Tibial nerve (tissue), 4 donors: Measurements from ENCODE around the gene GALNT5. TPM values are rescaled to one million over a fixed set of nuclear protein-coding genes. Genes with fewer than 3 reads are reported as not detected.
"Not testable (repeated sequence)": the region's sequence is repeated elsewhere in the genome, so short reads cannot be mapped to it uniquely, and the experiment has no call there.

Experiments used
- DNase-seq, 2 donors: peaks; one replicate each; pipeline ENCODE4 v3.0.0-alpha.2; 2019; ENCODE audit warnings: low spot score in 2 of 2
- H3K27ac ChIP-seq, 4 donors: fragments of 200-600 bp; sonication (generic) in 3 of 4; one replicate each; pipeline ENCODE4 v1.5.1; 2017 to 2019; ENCODE audit warnings: mild to moderate bottlenecking in 1 of 4
- H3K27me3 ChIP-seq, 2 donors: fragments of 200-600 bp; sonication (generic) in 1 of 2; one replicate each; pipeline versions ENCODE4 v1.5.1 to v1.6.0; 2017 to 2019
- H3K36me3 ChIP-seq, 3 donors: fragments of 200-600 bp; sonication (generic); one replicate each; pipeline ENCODE4 v1.5.1; 2018 to 2019
- H3K4me1 ChIP-seq, 4 donors: fragments of 200-600 bp; sonication (generic) in 3 of 4; one replicate each; pipeline ENCODE4 v1.5.1; 2017 to 2019
- H3K4me3 ChIP-seq, 4 donors: fragments of 200-600 bp; sonication (generic) in 3 of 4; one replicate each; pipeline ENCODE4 v1.5.1; 2017 to 2019; ENCODE audit warnings: mild to moderate bottlenecking in 1 of 4, moderate library complexity in 1 of 4
- H3K9me3 ChIP-seq, 4 donors: fragments of 200-600 bp; sonication (generic) in 3 of 4; one replicate each; pipeline ENCODE4 v1.5.1; 2017 to 2019
- EP300 ChIP-seq, 2 donors: sonication (generic); formaldehyde crosslinking; IDR thresholded peaks; one replicate each; pipeline ENCODE4 v1.6.1; 2017; ENCODE audit warnings: antibody characterized with exemption in 2 of 2, mild to moderate bottlenecking in 1 of 2
- POLR2A ChIP-seq, 2 donors: fragments of 450-650 bp; IDR thresholded peaks; one replicate each; pipeline ENCODE4 v1.6.1; 2017; ENCODE audit warnings: antibody characterized with exemption in 2 of 2, mild to moderate bottlenecking in 2 of 2, moderate library complexity in 2 of 2
- WGBS, 2 donors: methylation state at CpG; one replicate each; pipeline ENCODE4 v1.1.5; 2018; 5-methylcytosine and 5-hydroxymethylcytosine counted together
- total RNA-seq, 4 donors: library from RNA; depleted of rRNA; stranded (reverse); fragments of >200 nt; gene quantifications; one replicate each; pipeline ENCODE4 v1.1.0, GENCODE V29; 2016
- TF ChIP-seq, protein P1 (sequence below), 5 experiments: fragments of 200-600 bp in 3 of 5; fragments of 450-650 bp in 2 of 5; sonication (generic) in 3 of 5; IDR thresholded peaks; one replicate each; pipeline ENCODE4 v1.5.1; 2016 to 2019; ENCODE audit warnings: antibody characterized with exemption in 5 of 5, mild to moderate bottlenecking in 3 of 5, moderate library complexity in 2 of 5

GALNT5 gene
- total RNA-seq, 4 donors from 2014 or later = 0.42 to 0.98 (median 0.87) TPM; not detected in 1

GRCh38 chr2:157336137-157337010, 78.9 kb downstream of the GALNT5 start:
- H3K36me3 ChIP-seq = no peaks in the 10 kb centered on the region
- TF ChIP-seq, protein P1, sequence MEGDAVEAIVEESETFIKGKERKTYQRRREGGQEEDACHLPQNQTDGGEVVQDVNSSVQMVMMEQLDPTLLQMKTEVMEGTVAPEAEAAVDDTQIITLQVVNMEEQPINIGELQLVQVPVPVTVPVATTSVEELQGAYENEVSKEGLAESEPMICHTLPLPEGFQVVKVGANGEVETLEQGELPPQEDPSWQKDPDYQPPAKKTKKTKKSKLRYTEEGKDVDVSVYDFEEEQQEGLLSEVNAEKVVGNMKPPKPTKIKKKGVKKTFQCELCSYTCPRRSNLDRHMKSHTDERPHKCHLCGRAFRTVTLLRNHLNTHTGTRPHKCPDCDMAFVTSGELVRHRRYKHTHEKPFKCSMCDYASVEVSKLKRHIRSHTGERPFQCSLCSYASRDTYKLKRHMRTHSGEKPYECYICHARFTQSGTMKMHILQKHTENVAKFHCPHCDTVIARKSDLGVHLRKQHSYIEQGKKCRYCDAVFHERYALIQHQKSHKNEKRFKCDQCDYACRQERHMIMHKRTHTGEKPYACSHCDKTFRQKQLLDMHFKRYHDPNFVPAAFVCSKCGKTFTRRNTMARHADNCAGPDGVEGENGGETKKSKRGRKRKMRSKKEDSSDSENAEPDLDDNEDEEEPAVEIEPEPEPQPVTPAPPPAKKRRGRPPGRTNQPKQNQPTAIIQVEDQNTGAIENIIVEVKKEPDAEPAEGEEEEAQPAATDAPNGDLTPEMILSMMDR (IDR thresholded peaks at IDR 0.05) = peak; percentile 35 to 59 (median 51)
- no peak for TF ChIP-seq POLR2A (IDR thresholded peaks at IDR 0.05)
- no peak for TF ChIP-seq EP300 (IDR thresholded peaks at IDR 0.05)
- no peak overlapping the region for H3K4me3 ChIP-seq
- peak in 1 of 2 donors; percentile 63 for DNase-seq
- peaks cover 0 to 14% (median 0%) of the 10 kb centered on the region in 4 donors for H3K4me1 ChIP-seq
- 42 to 43% methylated on average over 8 of the region's 8 CpGs for WGBS, 2 donors
- no peaks in the 10 kb centered on the region for H3K27me3 ChIP-seq
- no peaks in the 10 kb centered on the region for H3K9me3 ChIP-seq
- H3K27ac ChIP-seq = no peak overlapping the region

- Histone ChIP-seq H3K27me3 (no peaks in the 10 kb centered on the region), H3K9me3 (no peaks in the 10 kb centered on the region), H3K4me3 (no peak overlapping the region), H3K27ac (no peak overlapping the region), H3K4me1 (peaks cover 0 to 14% (median 0%) of the 10 kb centered on the region in 4 donors), H3K36me3 (no peaks in the 10 kb centered on the region)
- 73 to 90% methylated on average over 3 of the region's 3 CpGs for WGBS, 2 donors
- TF ChIP-seq EP300 (IDR thresholded peaks at IDR 0.05) = no peak
- TF ChIP-seq, protein P1 (IDR thresholded peaks at IDR 0.05) = no peak
- no peak for DNase-seq
Measured at GRCh38 chr2:157337978-157338377, 80.5 kb downstream of the GALNT5 start.

DNA sequence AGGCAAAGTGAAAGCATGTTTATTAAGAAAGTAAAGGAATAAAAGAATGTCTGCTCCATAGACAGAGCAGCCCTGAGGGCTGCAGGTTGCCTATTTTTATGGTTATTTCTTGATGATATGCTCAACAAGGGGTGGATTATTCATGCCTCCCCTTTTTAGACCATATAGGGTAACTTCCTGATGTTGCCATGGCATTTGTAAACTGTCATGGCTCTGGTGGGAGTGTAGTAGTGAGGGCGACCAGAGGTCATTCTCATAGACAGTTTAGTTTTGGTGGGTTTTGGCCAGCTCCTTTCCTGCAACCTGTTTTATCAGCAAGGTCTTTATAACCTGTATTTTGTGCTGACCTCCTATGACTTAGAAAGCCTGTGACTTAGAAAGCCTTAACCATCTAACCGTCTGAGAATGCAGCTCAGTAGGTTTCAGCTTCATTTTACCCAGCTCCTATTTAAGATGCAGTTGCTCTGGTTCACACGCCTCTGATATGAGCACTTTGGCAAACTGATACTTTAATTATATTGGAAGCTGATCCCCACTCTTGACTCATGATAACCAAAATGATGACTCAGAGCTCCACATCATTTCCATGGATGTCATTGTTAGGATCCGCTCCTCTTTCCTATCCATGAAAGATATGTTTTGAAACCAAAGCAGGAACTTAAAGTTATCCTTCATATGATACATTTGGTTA, 82.6 kb downstream of the GALNT5 start:
- Histone ChIP-seq H3K4me1 (peaks cover 0 to 10% (median 0%) of the 10 kb centered on the region in 4 donors), H3K4me3 (no peak overlapping the region), H3K9me3 (peaks cover 0 to 19% (median 0%) of the 10 kb centered on the region in 4 donors), H3K27me3 (no peaks in the 10 kb centered on the region), H3K27ac (no peak overlapping the region), H3K36me3 (no peaks in the 10 kb centered on the region)
- 77 to 78% methylated on average over 4 of the region's 4 CpGs for WGBS, 2 donors
- no peak for DNase-seq
- TF ChIP-seq POLR2A (IDR thresholded peaks at IDR 0.05) (no peak), EP300 (IDR thresholded peaks at IDR 0.05) (no peak)
- TF ChIP-seq, protein P1 (IDR thresholded peaks at IDR 0.05) = no peak

DNA sequence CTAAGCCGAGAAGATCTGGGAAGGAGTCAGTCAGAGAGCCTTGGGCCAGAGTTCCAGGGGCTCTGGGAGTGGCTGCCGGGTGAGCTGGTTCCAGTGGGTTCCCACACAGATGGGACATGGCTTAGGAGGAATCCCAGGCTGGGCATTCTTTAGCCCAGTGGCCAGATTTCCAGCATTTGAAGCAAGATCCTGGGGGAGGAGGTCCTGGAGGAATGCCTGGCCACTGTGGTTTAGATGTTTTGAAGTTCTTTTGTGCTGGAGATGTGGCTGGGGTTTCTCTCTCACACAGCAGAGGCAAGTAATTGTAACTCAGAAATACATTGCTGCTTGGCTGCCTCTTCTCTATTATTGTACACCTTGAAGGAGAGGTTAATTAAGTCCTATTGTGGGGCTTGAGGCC, 83.9 kb downstream of the GALNT5 start:
- not testable (repeated sequence) for H3K4me1 ChIP-seq, H3K4me3 ChIP-seq, DNase-seq, H3K27me3 ChIP-seq, H3K27ac ChIP-seq, H3K36me3 ChIP-seq
- H3K9me3 ChIP-seq = peaks cover 0 to 20% (median 0%) of the 10 kb centered on the region in 4 donors
- 91 to 97% methylated on average over 2 of the region's 2 CpGs for WGBS, 2 donors

DNA sequence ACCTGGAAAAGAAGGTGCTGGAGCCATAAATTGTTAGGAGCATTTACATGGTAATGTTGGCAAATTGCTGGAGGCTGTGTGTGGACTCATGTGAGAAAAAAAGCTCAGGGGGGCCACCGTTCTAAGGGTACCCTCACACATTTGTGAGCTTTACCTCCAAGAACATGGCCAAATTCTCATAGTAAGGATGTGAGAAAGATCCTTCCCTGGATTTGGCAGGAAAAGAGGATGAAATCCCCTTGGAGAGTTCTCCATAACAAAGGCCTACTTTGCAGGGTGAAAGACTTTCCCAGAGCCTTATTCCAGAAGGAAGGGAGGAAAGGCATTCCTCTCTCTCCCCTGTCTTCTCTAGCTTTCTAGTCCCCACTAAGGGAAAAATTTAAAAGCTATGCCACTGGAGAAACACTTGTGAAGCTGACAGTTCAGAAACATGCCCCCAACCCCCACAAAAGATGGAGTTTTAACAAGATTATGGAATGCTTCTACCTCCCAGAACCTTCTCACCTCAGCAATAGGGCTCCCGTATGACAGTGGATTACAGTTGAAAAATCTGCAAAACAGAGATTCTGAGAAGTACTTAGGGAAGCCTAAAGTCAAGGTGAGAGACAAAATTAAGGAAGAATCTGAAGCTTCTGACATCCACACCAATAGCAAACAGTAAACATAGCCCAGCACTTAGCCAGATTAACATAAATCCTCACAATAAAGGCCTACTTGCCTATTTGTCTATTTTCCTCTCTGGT, 88.3 kb downstream of the GALNT5 start:
- Histone ChIP-seq H3K4me3 (no peak overlapping the region), H3K4me1 (no peaks in the 10 kb centered on the region), H3K9me3 (peaks cover 0 to 20% (median 0%) of the 10 kb centered on the region in 4 donors), H3K36me3 (no peaks in the 10 kb centered on the region), H3K27me3 (no peaks in the 10 kb centered on the region), H3K27ac (no peak overlapping the region)
- WGBS, 2 donors = 76 to 77% methylated on average over 2 of the region's 2 CpGs
- no peak for TF ChIP-seq POLR2A (IDR thresholded peaks at IDR 0.05)
- TF ChIP-seq, protein P1 (IDR thresholded peaks at IDR 0.05) = no peak
- TF ChIP-seq EP300 (IDR thresholded peaks at IDR 0.05) = no peak
- DNase-seq = no peak
